WTC11 (cell line): ENCODE measurements around the gene MXRA7. TPM values are rescaled to one million over a fixed set of nuclear protein-coding genes. Genes with fewer than 3 reads are reported as not detected.

ENCODE experiments used
- ATAC-seq: fragments of 200-7000 bp; cut with Tn5 transposase; 2 replicates; pipeline ENCODE4 v1.10.0; 2021; ENCODE audit warnings: mild to moderate bottlenecking, moderate library complexity
- CTCF ChIA-PET: fragments of 300-600 bp; sonication (Branson Sonifier 250); formaldehyde crosslinking; loops from one replicate; lab custom pipeline; 2021; ENCODE audit warnings: antibody characterized with exemption; lab: Charles Lee
- POLR2A ChIA-PET: fragments of 350-600 bp; sonication (Branson Sonifier 250); formaldehyde crosslinking; loops from one replicate; lab custom pipeline; 2021; ENCODE audit warnings: antibody characterized with exemption; lab: Charles Lee
- DNase-seq: peaks from one replicate; pipeline ENCODE4 v3.0.0; 2021; ENCODE audit warnings: low spot score
- H3K27ac Mint-ChIP-seq: 2 replicates; pipeline ENCODE4 v1.8.0; 2021; ENCODE audit warnings: mixed read lengths
- H3K27me3 Mint-ChIP-seq: 2 replicates; pipeline ENCODE4 v1.8.0; 2021; ENCODE audit warnings: low read depth, mild to moderate bottlenecking, moderate library complexity, mixed read lengths
- H3K36me3 Mint-ChIP-seq: 2 replicates; pipeline ENCODE4 v1.8.0; 2021; ENCODE audit warnings: mixed read lengths
- H3K4me1 Mint-ChIP-seq: 2 replicates; pipeline ENCODE4 v1.8.0; 2022; ENCODE audit warnings: mixed read lengths
- H3K4me3 Mint-ChIP-seq: 2 replicates; pipeline ENCODE4 v1.8.0; 2021; ENCODE audit warnings: mild to moderate bottlenecking, moderate library complexity, mixed read lengths
- H3K9me3 Mint-ChIP-seq: 2 replicates; pipeline ENCODE4 v1.8.0; 2021; ENCODE audit warnings: mixed read lengths
- ARID4B ChIP-seq: sonication (generic); formaldehyde crosslinking; IDR thresholded peaks from 2 replicates; pipeline ENCODE4 v1.8.0; 2023; ENCODE audit warnings: missing genetic modification reagents, mild to moderate bottlenecking, borderline replicate concordance
- ATF1 ChIP-seq: sonication (generic); formaldehyde crosslinking; IDR thresholded peaks from 2 replicates; pipeline ENCODE4 v1.8.1; 2023; ENCODE audit warnings: mild to moderate bottlenecking, moderate library complexity, missing genetic modification reagents
- CBFB ChIP-seq: sonication (generic); formaldehyde crosslinking; IDR thresholded peaks from 2 replicates; pipeline ENCODE4 v1.8.1; 2022; ENCODE audit warnings: mild to moderate bottlenecking, low read depth, missing genetic modification reagents
- ETV6 ChIP-seq: sonication (generic); formaldehyde crosslinking; IDR thresholded peaks from 2 replicates; pipeline ENCODE4 v1.8.1; 2022; ENCODE audit warnings: mild to moderate bottlenecking, missing genetic modification reagents
- JAZF1 ChIP-seq: fragments of 250-450 bp; sonication (Bioruptor Pico); IDR thresholded peaks from 2 replicates; pipeline ENCODE4 v1.9.0; 2021; ENCODE audit warnings: moderate library complexity, mild to moderate bottlenecking, inconsistent platforms
- NFYB ChIP-seq: sonication (generic); formaldehyde crosslinking; conservative IDR thresholded peaks from 2 replicates; pipeline ENCODE4 v1.8.0; 2022; ENCODE audit warnings: low read depth, missing genetic modification reagents
- NR1H2 ChIP-seq: sonication (generic); formaldehyde crosslinking; IDR thresholded peaks from 2 replicates; pipeline ENCODE4 v1.9.0; 2021; ENCODE audit warnings: mild to moderate bottlenecking, moderate library complexity, missing genetic modification reagents
- PRRX2 ChIP-seq: fragments of 250-450 bp; sonication (Bioruptor Pico); IDR thresholded peaks from 2 replicates; pipeline ENCODE4 v1.8.0; 2021; ENCODE audit warnings: mild to moderate bottlenecking
- SP1 ChIP-seq: sonication (generic); formaldehyde crosslinking; conservative IDR thresholded peaks from 2 replicates; pipeline ENCODE4 v1.8.1; 2022; ENCODE audit warnings: missing genetic modification reagents
- TCF7 ChIP-seq: sonication (generic); formaldehyde crosslinking; IDR thresholded peaks from 2 replicates; pipeline ENCODE4 v1.8.0; 2022; ENCODE audit warnings: mild to moderate bottlenecking, low read depth, missing genetic modification reagents, moderate library complexity
- ZNF317 ChIP-seq: sonication (generic); formaldehyde crosslinking; IDR thresholded peaks from 2 replicates; pipeline ENCODE4 v1.8.1; 2023; ENCODE audit warnings: low read depth, mild to moderate bottlenecking, moderate library complexity, missing genetic modification reagents, borderline replicate concordance
- ZNF671 ChIP-seq: fragments of 250-450 bp; sonication (Bioruptor Pico); IDR thresholded peaks from 2 replicates; pipeline ENCODE4 v1.8.0; 2021; ENCODE audit warnings: mild to moderate bottlenecking
- total RNA-seq: library from RNA; stranded (reverse); gene quantifications from 3 replicates; pipeline ENCODE4 v1.2.3, GENCODE V29; 2021
- TF ChIP-seq, protein P1 (sequence below): fragments of 250-450 bp; sonication (Bioruptor Pico); IDR thresholded peaks from 2 replicates; pipeline ENCODE4 v1.9.0; 2021; ENCODE audit warnings: mild to moderate bottlenecking, borderline replicate concordance
- TF ChIP-seq, protein P2 (sequence below): fragments of 250-450 bp; sonication (Bioruptor Pico); conservative IDR thresholded peaks from 2 replicates; pipeline ENCODE4 v1.9.0; 2021; ENCODE audit warnings: mild to moderate bottlenecking
- TF ChIP-seq, protein P3 (sequence below): sonication (generic); formaldehyde crosslinking; IDR thresholded peaks from 2 replicates; pipeline ENCODE4 v1.8.1; 2023; ENCODE audit warnings: mild to moderate bottlenecking, missing genetic modification reagents, moderate library complexity
- TF ChIP-seq, protein P4 (sequence below): sonication (generic); formaldehyde crosslinking; IDR thresholded peaks from 2 replicates; pipeline ENCODE4 v1.8.1; 2022; ENCODE audit warnings: mild to moderate bottlenecking, missing genetic modification reagents, moderate library complexity, borderline replicate concordance

Gene MXRA7
- total RNA-seq, 1 experiment from 2014 or later, result 46.5 TPM

- TF ChIP-seq, protein P1, sequence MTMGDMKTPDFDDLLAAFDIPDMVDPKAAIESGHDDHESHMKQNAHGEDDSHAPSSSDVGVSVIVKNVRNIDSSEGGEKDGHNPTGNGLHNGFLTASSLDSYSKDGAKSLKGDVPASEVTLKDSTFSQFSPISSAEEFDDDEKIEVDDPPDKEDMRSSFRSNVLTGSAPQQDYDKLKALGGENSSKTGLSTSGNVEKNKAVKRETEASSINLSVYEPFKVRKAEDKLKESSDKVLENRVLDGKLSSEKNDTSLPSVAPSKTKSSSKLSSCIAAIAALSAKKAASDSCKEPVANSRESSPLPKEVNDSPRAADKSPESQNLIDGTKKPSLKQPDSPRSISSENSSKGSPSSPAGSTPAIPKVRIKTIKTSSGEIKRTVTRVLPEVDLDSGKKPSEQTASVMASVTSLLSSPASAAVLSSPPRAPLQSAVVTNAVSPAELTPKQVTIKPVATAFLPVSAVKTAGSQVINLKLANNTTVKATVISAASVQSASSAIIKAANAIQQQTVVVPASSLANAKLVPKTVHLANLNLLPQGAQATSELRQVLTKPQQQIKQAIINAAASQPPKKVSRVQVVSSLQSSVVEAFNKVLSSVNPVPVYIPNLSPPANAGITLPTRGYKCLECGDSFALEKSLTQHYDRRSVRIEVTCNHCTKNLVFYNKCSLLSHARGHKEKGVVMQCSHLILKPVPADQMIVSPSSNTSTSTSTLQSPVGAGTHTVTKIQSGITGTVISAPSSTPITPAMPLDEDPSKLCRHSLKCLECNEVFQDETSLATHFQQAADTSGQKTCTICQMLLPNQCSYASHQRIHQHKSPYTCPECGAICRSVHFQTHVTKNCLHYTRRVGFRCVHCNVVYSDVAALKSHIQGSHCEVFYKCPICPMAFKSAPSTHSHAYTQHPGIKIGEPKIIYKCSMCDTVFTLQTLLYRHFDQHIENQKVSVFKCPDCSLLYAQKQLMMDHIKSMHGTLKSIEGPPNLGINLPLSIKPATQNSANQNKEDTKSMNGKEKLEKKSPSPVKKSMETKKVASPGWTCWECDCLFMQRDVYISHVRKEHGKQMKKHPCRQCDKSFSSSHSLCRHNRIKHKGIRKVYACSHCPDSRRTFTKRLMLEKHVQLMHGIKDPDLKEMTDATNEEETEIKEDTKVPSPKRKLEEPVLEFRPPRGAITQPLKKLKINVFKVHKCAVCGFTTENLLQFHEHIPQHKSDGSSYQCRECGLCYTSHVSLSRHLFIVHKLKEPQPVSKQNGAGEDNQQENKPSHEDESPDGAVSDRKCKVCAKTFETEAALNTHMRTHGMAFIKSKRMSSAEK, result no peak
- TF ChIP-seq ETV6 (CRISPR knock-in tag), result no peak
Observed at GRCh38 chr17:76720941-76721340, 10.2 kb upstream of the MXRA7 start (continued).

GRCh38 chr17:76720211-76720610 lies 9.4 kb upstream of the MXRA7 start:
- Mint-ChIP-seq H3K27ac (no peak overlapping the region), H3K27me3 (no peaks in the 10 kb centered on the region), H3K36me3 (peaks cover 64% of the 10 kb centered on the region), H3K4me1 (peaks cover 3% of the 10 kb centered on the region; the same call in 1 of the 2 replicates), H3K4me3 (no peak overlapping the region), H3K9me3 (no peaks in the 10 kb centered on the region)
- ATAC-seq (no peak), DNase-seq (no peak)
- TF ChIP-seq ZNF317 (CRISPR knock-in tag), result no peak
- CTCF ChIA-PET, result no interaction called here
- POLR2A ChIA-PET, result interaction anchor here (0.5 kb wide), 1 partner anchor 475 kb away, joined by 3 read pairs; no protein-coding TSS in a partner anchor

GRCh38 chr17:76718516-76718915 lies 7.8 kb upstream of the MXRA7 start:
- H3K9me3 Mint-ChIP-seq, result no peaks in the 10 kb centered on the region
- no peak overlapping the region for H3K4me3 Mint-ChIP-seq
- no peak overlapping the region for H3K27ac Mint-ChIP-seq
- no peak for ATAC-seq
- ChIA-PET POLR2A (no interaction called here), CTCF (interaction anchor here (2.6 to 2.7 kb wide), 2 partner anchors 10 to 37 kb away, joined by 10 to 13 read pairs; no protein-coding TSS in a partner anchor)
- H3K27me3 Mint-ChIP-seq, result no peaks in the 10 kb centered on the region
- DNase-seq, result no peak
- TF ChIP-seq NFYB (CRISPR knock-in tag), result no peak
- no peak for TF ChIP-seq TCF7 (CRISPR knock-in tag)
- no peak for TF ChIP-seq ARID4B
- TF ChIP-seq ZNF317 (CRISPR knock-in tag), result no peak
- TF ChIP-seq JAZF1 (CRISPR knock-in tag), result no peak
- no peak for TF ChIP-seq PRRX2 (CRISPR knock-in tag)
- no peak for TF ChIP-seq NR1H2
- H3K36me3 Mint-ChIP-seq, result peaks cover 62% of the 10 kb centered on the region
- H3K4me1 Mint-ChIP-seq, result no peaks in the 10 kb centered on the region

DNA sequence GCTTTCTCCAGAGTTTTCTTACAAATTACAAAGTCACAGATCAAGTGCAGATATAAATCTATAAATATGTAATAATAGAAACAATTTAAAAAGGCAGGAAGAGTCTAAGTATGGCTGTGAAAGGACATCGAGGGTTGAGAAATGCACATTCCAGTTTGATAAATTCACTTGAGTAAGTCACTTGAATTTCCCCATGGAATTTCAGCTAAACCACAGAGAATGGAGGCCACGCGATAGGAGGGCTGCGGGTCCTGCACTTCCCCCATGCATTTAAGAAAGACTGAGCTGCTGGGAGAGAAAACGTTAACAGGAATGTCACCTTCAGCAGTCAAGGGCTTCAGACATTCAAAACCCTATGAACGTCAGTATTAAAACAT lies 6.1 kb upstream of the MXRA7 start:
- Mint-ChIP-seq H3K4me1 (no peaks in the 10 kb centered on the region), H3K36me3 (peaks cover 52% of the 10 kb centered on the region)

More for the DNA sequence above, 6.1 kb upstream of the MXRA7 start:
- POLR2A ChIA-PET, result no interaction called here
- ATAC-seq (no peak), DNase-seq (no peak)
- Mint-ChIP-seq H3K27me3 (no peaks in the 10 kb centered on the region), H3K27ac (no peak overlapping the region), H3K4me3 (no peak overlapping the region), H3K9me3 (no peaks in the 10 kb centered on the region)
- TF ChIP-seq ATF1 (CRISPR knock-in tag) (no peak), SP1 (CRISPR knock-in tag) (no peak), ZNF671 (no peak), CBFB (CRISPR knock-in tag) (no peak)
- TF ChIP-seq, protein P2, sequence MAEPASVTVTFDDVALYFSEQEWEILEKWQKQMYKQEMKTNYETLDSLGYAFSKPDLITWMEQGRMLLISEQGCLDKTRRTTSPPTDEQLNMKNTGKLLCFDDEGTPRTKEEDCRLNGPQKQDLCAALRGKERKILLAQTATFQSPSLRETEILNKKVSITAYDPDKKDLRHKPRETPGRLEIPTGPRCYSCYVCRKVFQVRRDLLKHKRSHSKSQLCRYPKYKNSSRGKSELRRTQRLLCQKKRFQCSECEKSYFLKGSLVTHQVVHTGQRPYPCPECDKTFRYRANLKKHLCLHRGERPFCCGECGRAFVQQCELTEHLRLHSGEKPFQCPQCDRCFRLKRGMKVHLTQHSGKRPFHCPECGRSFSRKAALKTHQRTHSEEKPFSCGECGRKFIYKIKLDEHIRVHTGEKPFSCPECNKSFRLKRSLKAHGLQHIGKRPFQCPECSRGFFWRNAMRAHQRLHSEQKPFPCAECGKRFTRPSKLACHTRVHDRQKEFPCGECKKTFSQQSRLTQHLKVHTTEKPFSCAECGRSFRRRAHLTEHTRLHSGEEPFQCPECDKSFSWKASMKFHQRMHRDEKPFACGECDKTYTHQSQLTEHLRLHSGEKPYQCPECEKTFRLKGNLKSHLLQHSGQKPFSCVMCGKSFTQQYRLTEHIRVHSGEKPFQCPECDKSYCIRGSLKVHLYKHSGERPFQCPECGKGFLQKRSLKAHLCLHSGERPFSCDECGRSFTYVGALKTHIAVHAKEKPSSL (CRISPR knock-in tag), result no peak
- TF ChIP-seq, protein P3, sequence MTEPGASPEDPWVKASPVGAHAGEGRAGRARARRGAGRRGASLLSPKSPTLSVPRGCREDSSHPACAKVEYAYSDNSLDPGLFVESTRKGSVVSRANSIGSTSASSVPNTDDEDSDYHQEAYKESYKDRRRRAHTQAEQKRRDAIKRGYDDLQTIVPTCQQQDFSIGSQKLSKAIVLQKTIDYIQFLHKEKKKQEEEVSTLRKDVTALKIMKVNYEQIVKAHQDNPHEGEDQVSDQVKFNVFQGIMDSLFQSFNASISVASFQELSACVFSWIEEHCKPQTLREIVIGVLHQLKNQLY, result no peak
- TF ChIP-seq, protein P4, sequence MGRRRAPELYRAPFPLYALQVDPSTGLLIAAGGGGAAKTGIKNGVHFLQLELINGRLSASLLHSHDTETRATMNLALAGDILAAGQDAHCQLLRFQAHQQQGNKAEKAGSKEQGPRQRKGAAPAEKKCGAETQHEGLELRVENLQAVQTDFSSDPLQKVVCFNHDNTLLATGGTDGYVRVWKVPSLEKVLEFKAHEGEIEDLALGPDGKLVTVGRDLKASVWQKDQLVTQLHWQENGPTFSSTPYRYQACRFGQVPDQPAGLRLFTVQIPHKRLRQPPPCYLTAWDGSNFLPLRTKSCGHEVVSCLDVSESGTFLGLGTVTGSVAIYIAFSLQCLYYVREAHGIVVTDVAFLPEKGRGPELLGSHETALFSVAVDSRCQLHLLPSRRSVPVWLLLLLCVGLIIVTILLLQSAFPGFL (CRISPR knock-in tag), result no peak
- CTCF ChIA-PET, result interaction anchor here (0.5 to 2.7 kb wide), 3 partner anchors 9 to 35 kb away, joined by 3 to 13 read pairs (median 10); no protein-coding TSS in a partner anchor
